Medulla oblongata (tissue), 1 donor: ENCODE measurements around the gene DNAJC10.
"Not testable (repeated sequence)": the region's sequence is repeated elsewhere in the genome, so short reads cannot be mapped to it uniquely, and the experiment has no call there.

ENCODE experiments used
- DNase-seq: peaks from one replicate; pipeline ENCODE4 v3.0.0-alpha.2; 2015; ENCODE audit errors: extremely low spot score

DNAJC10 gene

DNA sequence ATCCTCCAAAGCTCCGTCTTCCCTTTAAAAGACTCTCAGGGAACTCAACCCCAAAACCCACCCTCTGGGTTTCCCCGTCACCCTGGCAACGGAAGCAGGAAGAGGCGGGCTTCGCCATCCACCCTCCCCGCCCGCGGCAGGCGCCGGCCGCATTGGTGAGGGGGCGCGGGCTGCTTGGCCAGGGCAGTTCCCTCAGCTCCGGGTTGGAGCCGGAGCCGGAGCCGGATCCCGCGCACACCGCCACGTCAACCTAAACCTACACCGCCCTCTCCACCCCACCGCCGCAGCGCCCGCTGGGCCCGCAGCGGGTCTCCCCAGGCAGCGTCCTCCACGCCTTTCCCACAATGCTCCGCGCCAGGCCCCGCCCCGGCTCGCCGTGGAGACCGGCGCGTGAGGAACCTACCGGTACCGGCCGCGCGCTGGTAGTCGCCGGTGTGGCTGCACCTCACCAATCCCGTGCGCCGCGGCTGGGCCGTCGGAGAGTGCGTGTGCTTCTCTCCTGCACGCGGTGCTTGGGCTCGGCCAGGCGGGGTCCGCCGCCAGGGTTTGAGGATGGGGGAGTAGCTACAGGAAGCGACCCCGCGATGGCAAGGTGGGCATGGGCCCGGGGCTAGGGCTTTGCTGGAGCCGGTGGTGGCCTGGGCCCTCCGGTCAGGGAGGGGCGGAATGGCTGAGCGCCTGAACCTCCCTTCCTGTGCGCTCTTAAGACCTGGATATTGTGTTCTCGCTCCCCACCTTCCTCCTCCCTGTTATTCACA, at the start of gene DNAJC10:
Gene DNAJC10, plus strand, starts transcription at position 366 of the 758 bp plus-strand sequence. CDS start 1,830 bp downstream, outside the sequence.
- DNase-seq, result peak; percentile 93

- no peak for DNase-seq
Observed at GRCh38 chr2:182666674-182667314, 49.3 kb upstream of the DNAJC10 start.

DNA sequence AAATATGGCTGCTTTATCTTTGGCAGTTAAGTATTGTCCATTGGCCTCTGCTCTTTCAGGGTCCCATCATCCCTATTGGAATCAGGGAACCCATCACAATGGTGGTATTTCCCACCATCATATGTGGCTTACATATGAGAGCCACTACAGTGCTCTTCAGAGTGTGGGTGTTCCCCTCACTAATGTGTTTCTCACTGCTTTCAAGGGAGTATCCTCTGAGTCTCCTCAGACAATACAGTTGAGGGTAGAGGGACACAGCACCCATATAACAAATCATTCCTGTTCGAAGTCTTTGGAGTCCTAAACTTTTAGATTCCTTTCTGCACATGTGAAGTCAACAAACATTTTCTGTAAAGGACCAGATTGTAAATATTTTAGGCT, 48.8 kb upstream of the DNAJC10 start:
- no peak for DNase-seq

GRCh38 chr2:182668671-182669070, 47.4 kb upstream of the DNAJC10 start:
- DNase-seq, result no peak

GRCh38 chr2:182672466-182673165, 43.4 kb upstream of the DNAJC10 start:
- DNase-seq, result no peak

- no peak for DNase-seq
Observed at GRCh38 chr2:182680837-182681236, 35.2 kb upstream of the DNAJC10 start.

DNA sequence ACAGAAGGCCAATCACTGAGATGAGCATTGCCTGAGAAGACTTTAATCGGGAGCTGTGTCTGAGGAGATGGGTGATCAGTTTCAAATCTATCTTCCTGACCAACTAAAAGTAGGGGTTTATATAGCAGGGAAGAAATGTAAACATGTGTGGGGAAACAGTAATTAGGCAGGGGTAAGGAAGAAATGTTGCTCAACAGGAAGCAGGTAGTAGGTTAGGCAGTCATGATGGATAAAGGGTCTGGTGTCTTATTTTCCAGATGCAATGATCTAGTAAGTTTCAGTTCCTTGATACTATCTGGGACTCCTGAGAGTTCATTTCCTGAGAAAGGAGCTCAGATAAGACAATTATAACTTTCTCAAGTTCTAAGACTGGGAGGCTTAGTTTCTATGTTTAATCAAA, 33.8 kb upstream of the DNAJC10 start:
- peak; percentile 13 for DNase-seq

DNA sequence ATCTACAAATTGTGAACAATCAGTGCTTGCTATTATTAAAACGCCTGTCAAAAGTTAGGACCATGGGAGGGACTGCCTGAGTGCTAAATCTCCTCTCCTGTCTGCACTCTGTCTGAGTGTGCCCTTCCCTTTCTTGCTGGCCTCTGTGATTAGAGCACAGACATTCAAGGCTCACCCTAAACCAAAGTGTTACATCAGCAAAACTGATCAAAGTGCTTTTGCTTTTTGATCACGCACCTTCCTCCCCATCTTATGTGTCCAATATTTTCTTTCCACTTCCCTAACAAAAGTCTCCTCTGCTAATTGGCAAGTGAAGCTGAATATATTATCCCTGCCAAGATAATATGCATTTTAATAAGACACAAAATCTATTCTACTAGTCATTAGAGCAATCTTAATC, 30.5 kb upstream of the DNAJC10 start:
- no peak for DNase-seq

GRCh38 chr2:182686763-182687162, 29.3 kb upstream of the DNAJC10 start:
- not testable (repeated sequence) for DNase-seq

DNA sequence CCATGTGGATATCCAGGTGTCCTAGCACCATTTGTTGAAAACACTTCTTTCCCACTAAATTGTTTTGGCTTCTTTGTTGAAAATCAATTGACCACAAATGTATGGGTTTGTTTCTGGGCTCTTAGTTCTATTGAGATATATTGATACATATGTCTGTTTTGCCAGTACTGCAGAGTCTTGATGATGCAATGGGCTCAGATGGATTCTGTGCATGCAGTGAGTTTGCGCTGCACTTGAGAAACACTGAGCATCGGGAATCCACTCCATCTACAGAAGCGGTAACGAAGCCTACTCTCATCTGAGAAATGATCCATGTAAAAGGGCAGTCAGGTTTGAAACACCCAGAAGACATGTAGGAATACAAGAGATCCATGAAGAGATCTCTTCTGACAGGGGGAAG, 21.9 kb upstream of the DNAJC10 start:
- no peak for DNase-seq

DNA sequence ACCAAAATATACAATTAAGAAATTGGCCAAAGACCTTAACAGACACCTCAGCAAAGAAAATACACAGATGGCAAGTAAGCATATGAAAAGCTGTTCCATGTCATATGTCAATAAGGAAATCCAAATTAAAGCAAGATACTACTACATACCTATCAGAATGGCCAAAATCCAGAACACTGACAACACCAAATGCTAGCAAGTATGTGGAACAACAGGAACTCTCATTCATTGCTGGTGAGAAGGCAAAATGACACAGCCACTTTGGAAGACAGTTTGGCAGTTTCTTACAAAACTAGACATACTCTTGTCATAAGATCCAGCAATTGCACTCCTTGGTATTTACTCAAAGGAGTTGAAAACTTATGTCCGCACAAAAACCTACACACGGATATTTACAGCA, 20.3 kb upstream of the DNAJC10 start:
- no peak for DNase-seq

DNA sequence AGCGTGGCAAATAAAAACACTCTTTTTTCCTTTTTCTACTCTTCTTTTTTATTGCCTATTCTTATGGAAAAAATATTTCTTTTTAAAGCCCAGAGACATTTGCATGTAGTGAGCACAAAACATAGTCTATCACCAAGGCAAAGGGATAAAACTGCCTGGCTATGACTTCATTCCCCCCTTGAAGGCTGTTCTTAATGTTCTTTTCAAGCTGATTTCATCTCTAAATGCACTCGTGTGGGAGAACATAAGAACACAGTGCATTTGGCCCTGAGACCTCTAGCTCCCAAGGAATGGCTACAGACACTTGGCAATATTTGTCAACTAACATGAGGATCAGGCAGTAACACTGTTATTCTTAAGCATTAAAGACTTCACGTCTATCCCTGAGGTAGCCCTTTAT, 17.4 kb upstream of the DNAJC10 start:
- no peak for DNase-seq

DNA sequence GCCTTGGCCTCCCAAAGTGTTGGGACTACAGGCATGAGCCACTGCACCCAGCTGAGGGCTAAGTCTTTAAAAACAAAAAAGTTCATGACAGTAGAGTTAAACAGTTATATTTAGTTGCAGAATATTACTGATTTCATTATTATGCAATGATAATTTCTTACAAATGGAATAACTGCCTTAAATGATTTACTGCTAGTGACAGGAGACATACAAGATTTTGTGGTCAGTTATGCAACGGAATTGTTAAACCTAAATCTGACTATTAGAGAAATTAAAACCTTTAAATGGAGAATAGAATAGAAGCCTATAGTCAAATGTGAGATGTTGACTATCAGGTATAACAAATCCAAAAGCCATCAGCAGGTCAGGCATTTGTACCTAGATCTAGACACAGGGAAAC, 10.3 kb upstream of the DNAJC10 start:
- DNase-seq, result no peak

- DNase-seq, result peak; percentile 70
Observed at GRCh38 chr2:182706751-182707150, 9.3 kb upstream of the DNAJC10 start.

GRCh38 chr2:182713601-182714000, 2.5 kb upstream of the DNAJC10 start:
- peak; percentile 68 for DNase-seq

DNA sequence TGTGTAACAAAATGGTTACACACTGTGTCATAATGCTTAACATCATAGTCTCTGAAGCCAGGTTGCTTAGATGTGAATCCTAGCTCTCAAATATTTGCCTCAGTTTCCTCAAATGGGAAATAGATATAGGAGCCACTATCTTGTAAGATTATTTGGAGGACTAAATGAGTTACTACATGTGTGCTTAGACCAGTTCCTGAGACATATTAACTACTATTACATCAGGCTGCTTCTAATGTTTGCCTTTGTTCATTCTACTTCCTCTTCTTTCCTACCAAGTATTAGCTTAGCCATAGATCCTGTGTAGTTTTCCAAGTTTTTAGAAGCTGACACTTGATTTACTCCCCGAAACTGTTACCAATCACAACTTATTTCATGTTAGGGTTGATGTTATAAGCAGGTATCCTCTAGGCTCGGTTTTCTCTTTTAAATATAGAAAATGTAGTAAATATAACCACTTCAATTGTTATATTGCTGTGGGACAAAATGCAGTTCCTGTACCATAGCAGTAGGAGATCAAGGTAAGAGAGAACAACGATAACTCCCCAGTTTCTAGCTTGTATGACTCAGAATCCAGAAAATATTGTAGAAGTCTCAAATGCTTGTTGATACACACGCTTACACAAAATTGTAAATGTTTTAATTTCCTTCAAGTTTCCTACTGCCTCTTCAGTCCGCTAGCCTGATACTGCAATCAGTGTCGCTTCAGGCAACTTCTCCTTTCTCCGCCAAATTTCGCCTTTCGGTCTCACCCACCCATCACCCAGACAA, 751 bp upstream of the DNAJC10 start:
- no peak for DNase-seq

GRCh38 chr2:182716650-182716979, 558 bp downstream of the DNAJC10 start:
- DNase-seq, result no peak

- peak; percentile 21 for DNase-seq
Observed at GRCh38 chr2:182717416-182717815, 1.4 kb downstream of the DNAJC10 start.

- no peak for DNase-seq
Observed at GRCh38 chr2:182717816-182718215, 1.8 kb downstream of the DNAJC10 start.

DNA sequence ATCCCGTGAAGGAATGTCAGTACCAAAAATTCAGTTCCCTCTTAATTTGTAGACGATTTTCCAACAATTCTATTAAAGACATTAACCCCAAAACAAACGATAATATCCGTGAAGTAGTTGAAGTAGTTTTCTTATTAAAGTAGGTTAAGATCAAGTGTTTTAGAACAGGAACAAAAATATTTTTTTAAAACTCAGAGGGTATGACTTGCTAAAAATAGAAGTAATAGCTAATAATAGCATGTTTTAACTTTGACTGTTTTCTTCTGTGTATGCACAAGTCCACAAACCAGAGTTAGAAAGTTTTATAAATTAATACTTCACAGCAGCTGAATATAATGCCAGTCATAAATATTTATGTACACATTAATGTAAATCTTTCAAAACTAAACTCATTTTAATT, 2.4 kb downstream of the DNAJC10 start:
- DNase-seq, result no peak

DNA sequence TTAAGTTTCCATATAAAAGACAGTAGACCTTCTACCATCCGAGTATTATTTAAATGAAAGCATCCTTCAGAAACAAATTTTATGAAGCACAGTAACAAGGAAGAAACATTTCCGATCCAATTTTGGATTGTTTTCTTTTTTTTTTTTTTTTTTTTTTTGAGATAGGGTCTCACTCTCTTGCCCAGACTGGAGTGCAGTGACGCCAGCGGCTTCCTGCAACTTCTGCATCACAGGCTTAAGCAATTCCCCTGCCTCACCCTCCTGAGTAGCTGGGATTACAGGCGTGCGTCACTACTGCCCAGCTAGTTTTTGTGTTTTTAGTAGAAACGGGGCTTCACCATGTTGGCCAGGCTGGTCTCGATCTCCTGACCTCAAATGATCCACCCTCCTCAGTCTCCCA, 3.1 kb downstream of the DNAJC10 start:
- DNase-seq, result not testable (repeated sequence)

- DNase-seq, result no peak
Observed at GRCh38 chr2:182724656-182725055, 8.6 kb downstream of the DNAJC10 start.
